ENCODE measurements around the gene HNRNPA3.

DNA sequence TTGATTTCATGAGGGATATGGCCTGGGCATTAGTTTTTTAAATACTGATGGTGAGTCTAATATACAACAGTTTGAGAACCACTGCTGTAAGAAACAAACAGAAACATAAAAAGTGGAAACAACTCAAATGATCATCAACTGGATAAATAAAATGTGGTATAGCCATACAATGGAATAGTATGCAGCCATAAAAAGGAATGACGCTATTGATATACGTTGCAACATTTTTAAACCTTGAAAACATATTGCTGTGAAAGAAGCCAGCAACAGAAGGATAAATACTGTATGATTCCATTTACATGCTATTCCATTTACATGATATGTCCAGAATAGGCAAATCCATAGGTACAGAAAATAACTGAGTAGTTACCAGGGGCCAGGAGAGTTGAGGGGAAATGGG lies 45.5 kb downstream of the HNRNPA3 start:
- TF ChIP-seq, protein P1, sequence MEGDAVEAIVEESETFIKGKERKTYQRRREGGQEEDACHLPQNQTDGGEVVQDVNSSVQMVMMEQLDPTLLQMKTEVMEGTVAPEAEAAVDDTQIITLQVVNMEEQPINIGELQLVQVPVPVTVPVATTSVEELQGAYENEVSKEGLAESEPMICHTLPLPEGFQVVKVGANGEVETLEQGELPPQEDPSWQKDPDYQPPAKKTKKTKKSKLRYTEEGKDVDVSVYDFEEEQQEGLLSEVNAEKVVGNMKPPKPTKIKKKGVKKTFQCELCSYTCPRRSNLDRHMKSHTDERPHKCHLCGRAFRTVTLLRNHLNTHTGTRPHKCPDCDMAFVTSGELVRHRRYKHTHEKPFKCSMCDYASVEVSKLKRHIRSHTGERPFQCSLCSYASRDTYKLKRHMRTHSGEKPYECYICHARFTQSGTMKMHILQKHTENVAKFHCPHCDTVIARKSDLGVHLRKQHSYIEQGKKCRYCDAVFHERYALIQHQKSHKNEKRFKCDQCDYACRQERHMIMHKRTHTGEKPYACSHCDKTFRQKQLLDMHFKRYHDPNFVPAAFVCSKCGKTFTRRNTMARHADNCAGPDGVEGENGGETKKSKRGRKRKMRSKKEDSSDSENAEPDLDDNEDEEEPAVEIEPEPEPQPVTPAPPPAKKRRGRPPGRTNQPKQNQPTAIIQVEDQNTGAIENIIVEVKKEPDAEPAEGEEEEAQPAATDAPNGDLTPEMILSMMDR (IDR thresholded peaks at IDR 0.05), result no peak
- TF ChIP-seq EZH2 (IDR thresholded peaks at IDR 0.05), result no peak
- TF ChIP-seq EZH2phosphoT487 (IDR thresholded peaks at IDR 0.05), result no peak
